H9 (cell line): ENCODE measurements around the gene ERC2. TPM values are rescaled to one million over a fixed set of nuclear protein-coding genes. Genes with fewer than 3 reads are reported as not detected.

Experiments
- DNase-seq: peaks from one replicate; pipeline ENCODE4 v3.0.0-alpha.2; 2017
- H2AFZ ChIP-seq: one replicate; pipeline ENCODE4 v1.6.1; 2013; ENCODE audit warnings: mild to moderate bottlenecking, low read length, control low read depth, moderate library complexity
- H2AK5ac ChIP-seq: 2 replicates; pipeline ENCODE4 v1.6.1; 2013; ENCODE audit warnings: low read length, control low read depth, mixed read lengths; ENCODE audit not compliant: insufficient read length
- H2BK120ac ChIP-seq: one replicate; pipeline ENCODE4 v1.6.1; 2013; ENCODE audit warnings: low read depth, mild to moderate bottlenecking, low read length, control low read depth, inconsistent platforms; ENCODE audit not compliant: poor library complexity, severe bottlenecking
- H2BK12ac ChIP-seq: 2 replicates; pipeline ENCODE4 v1.6.1; 2013; ENCODE audit warnings: low read length, control low read depth, mixed read lengths, low read depth; ENCODE audit not compliant: insufficient read length
- H2BK15ac ChIP-seq: 2 replicates; pipeline ENCODE4 v1.6.1; 2013; ENCODE audit warnings: low read depth, low read length, control low read depth
- H2BK20ac ChIP-seq: one replicate; pipeline ENCODE4 v1.6.1; 2013; ENCODE audit warnings: low read depth, mild to moderate bottlenecking, low read length, control low read depth, inconsistent platforms; ENCODE audit not compliant: poor library complexity, severe bottlenecking
- H2BK5ac ChIP-seq: 2 replicates; pipeline ENCODE4 v1.6.1; 2013; ENCODE audit warnings: low read length, control low read depth, mixed read lengths; ENCODE audit not compliant: insufficient read length
- H3K14ac ChIP-seq: 2 replicates; pipeline ENCODE4 v1.6.1; 2013; ENCODE audit warnings: low read length, control low read depth; ENCODE audit not compliant: insufficient read depth
- H3K18ac ChIP-seq: 2 replicates; pipeline ENCODE4 v1.6.1; 2013; ENCODE audit warnings: low read depth, mild to moderate bottlenecking, mixed read lengths, low read length, control low read depth; ENCODE audit not compliant: insufficient read length
- H3K23ac ChIP-seq: 2 replicates; pipeline ENCODE4 v1.6.1; 2013; ENCODE audit warnings: low read length, control low read depth, mixed read lengths, low read depth; ENCODE audit not compliant: insufficient read length
- H3K23me2 ChIP-seq: 2 replicates; pipeline ENCODE4 v1.6.1; 2013; ENCODE audit warnings: low read depth, mild to moderate bottlenecking, mixed read lengths, low read length, control low read depth; ENCODE audit not compliant: insufficient read length, poor library complexity, severe bottlenecking
- H3K27ac ChIP-seq: 2 replicates; pipeline ENCODE4 v1.5.1; 2013; ENCODE audit warnings: low read length, control low read depth, mixed read lengths, low read depth; ENCODE audit not compliant: insufficient read length
- H3K27me3 ChIP-seq: 2 replicates; pipeline ENCODE4 v1.6.1; 2013; ENCODE audit warnings: low read length, control low read depth, inconsistent platforms; ENCODE audit not compliant: insufficient read depth
- H3K4ac ChIP-seq: 2 replicates; pipeline ENCODE4 v1.6.1; 2013; ENCODE audit warnings: low read depth, mild to moderate bottlenecking, control low read depth, inconsistent platforms, low read length, moderate library complexity
- H3K4me1 ChIP-seq: 2 replicates; pipeline ENCODE4 v1.6.1; 2013; ENCODE audit warnings: low read length, control low read depth, inconsistent platforms; ENCODE audit not compliant: insufficient read depth
- H3K4me2 ChIP-seq: 2 replicates; pipeline ENCODE4 v1.6.1; 2013; ENCODE audit warnings: low read length, control low read depth, mixed read lengths; ENCODE audit not compliant: insufficient read length, insufficient read depth
- H3K56ac ChIP-seq: 2 replicates; pipeline ENCODE4 v1.6.1; 2013; ENCODE audit warnings: low read depth, mild to moderate bottlenecking, mixed read lengths, low read length, control low read depth; ENCODE audit not compliant: insufficient read length
- H3K79me1 ChIP-seq: 2 replicates; pipeline ENCODE4 v1.6.1; 2013; ENCODE audit warnings: low read depth, mild to moderate bottlenecking, moderate library complexity, low read length, control low read depth, inconsistent platforms; ENCODE audit not compliant: insufficient read depth, poor library complexity, severe bottlenecking
- H3K79me2 ChIP-seq: 2 replicates; pipeline ENCODE4 v1.6.1; 2013; ENCODE audit warnings: low read length, control low read depth, inconsistent platforms; ENCODE audit not compliant: insufficient read depth
- H3K9ac ChIP-seq: 2 replicates; pipeline ENCODE4 v1.6.1; 2013; ENCODE audit warnings: low read length, control low read depth, mixed read lengths; ENCODE audit not compliant: insufficient read length; ENCODE audit errors: extremely low read depth
- H3K9me3 ChIP-seq: one replicate; pipeline ENCODE4 v1.6.1; 2013; ENCODE audit warnings: low read depth, low read length, inconsistent platforms; ENCODE audit not compliant: control insufficient read depth
- H3T11ph ChIP-seq: one replicate; pipeline ENCODE4 v1.6.1; 2013; ENCODE audit warnings: mild to moderate bottlenecking, low read length, control low read depth, inconsistent platforms
- H4K20me1 ChIP-seq: one replicate; pipeline ENCODE4 v1.6.1; 2013; ENCODE audit not compliant: control insufficient read depth, insufficient read length, insufficient read depth
- H4K5ac ChIP-seq: 2 replicates; pipeline ENCODE4 v1.6.1; 2013; ENCODE audit warnings: low read depth, mild to moderate bottlenecking, mixed read lengths, low read length, control low read depth; ENCODE audit not compliant: insufficient read length
- H4K8ac ChIP-seq: replicated peaks from 2 replicates; pipeline ENCODE4 v1.6.1; 2013; ENCODE audit warnings: low read length, control low read depth, mixed read lengths, low read depth; ENCODE audit not compliant: insufficient read length
- H4K91ac ChIP-seq: 2 replicates; pipeline ENCODE4 v1.6.1; 2013; ENCODE audit warnings: low read depth, mild to moderate bottlenecking, moderate library complexity, mixed read lengths, low read length, control low read depth; ENCODE audit not compliant: insufficient read length
- H3K27ac Mint-ChIP-seq, 3 experiments: 2 replicates in 2 of 3; 3 replicates in 1 of 3; pipeline ENCODE4 v1.8.0; 2020 to 2021; ENCODE audit warnings: mixed read lengths in 3 of 3, mild to moderate bottlenecking in 1 of 3, moderate library complexity in 1 of 3
- H3K27me3 Mint-ChIP-seq: 2 replicates; pipeline ENCODE4 v1.8.0; 2021; ENCODE audit warnings: low read depth, mild to moderate bottlenecking, moderate library complexity, mixed read lengths
- H3K36me3 Mint-ChIP-seq, 3 experiments: 2 replicates in 2 of 3; 3 replicates in 1 of 3; pipeline ENCODE4 v1.8.0; 2020 to 2021; ENCODE audit warnings: low read depth in 3 of 3, mixed read lengths in 3 of 3; ENCODE audit not compliant: insufficient read depth in 1 of 3
- H3K4me1 Mint-ChIP-seq, 2 experiments: 2 replicates each; pipeline ENCODE4 v1.8.0; 2020; ENCODE audit warnings: mixed read lengths in 2 of 2
- H3K4me3 Mint-ChIP-seq, 2 experiments: 2 replicates in 1 of 2; 3 replicates in 1 of 2; pipeline ENCODE4 v1.8.0; 2020 to 2021; ENCODE audit warnings: mild to moderate bottlenecking in 2 of 2, mixed read lengths in 2 of 2, moderate library complexity in 1 of 2
- H3K9me3 Mint-ChIP-seq, 2 experiments: 2 replicates in 1 of 2; 3 replicates in 1 of 2; pipeline ENCODE4 v1.8.0; 2020; ENCODE audit warnings: mild to moderate bottlenecking in 2 of 2, mixed read lengths in 2 of 2, moderate library complexity in 1 of 2
- WGBS: extraction: QIAGEN DNeasy Blood & Tissue Kit; methylation state at CpG from one replicate; pipeline ENCODE4 v1.1.7; 2013; ENCODE audit warnings: missing lambda C conversion rate, low lambda C conversion rate, mixed read lengths; ENCODE audit not compliant: insufficient read length; ENCODE audit errors: extremely low coverage; 5-methylcytosine and 5-hydroxymethylcytosine counted together
- total RNA-seq: library from RNA; stranded (reverse); gene quantifications from 2 replicates; pipeline ENCODE4 v1.2.1, GENCODE V29; 2021
- TF ChIP-seq, protein P1 (sequence below): fragments of 200-600 bp; sonication (generic); conservative IDR thresholded peaks from 3 replicates; pipeline ENCODE4 v1.8.0; 2021; ENCODE audit warnings: antibody characterized with exemption, mild to moderate bottlenecking

Gene ERC2
- total RNA-seq, 1 experiment from 2014 or later = 15.4 TPM

DNA sequence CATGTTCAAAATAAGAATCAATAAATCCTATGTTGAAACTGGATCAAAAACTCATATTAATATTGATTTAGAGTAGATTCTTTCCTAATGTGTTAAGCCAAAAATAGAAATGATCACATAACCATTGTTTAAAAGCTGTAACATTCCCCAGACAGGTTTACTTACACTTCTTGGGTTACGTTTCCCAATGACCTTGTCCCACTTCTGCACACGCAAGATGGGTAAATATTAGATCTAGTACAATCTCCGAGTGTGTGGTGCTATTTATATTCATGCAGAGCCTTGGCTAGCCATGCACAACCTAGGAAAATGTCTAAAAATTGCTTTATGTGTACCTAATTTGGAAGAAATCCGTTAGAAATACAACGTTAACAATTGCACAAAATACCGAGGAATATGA lies 39.6 kb downstream of the ERC2 start:
- no peak overlapping the region for H3K4me3 Mint-ChIP-seq
- H3K27ac ChIP-seq = no peak overlapping the region
- H4K91ac ChIP-seq = no peak overlapping the region
- H3K9me3 Mint-ChIP-seq = no peaks in the 10 kb centered on the region; a peak in 1 of 5 replicates
- H2BK120ac ChIP-seq = no peak overlapping the region
- no peak overlapping the region for H2BK5ac ChIP-seq
- H2BK15ac ChIP-seq = no peak overlapping the region
- no peak overlapping the region for H3K27ac Mint-ChIP-seq
- H3K27me3 Mint-ChIP-seq = no peaks in the 10 kb centered on the region
- no peak overlapping the region for H3K4me2 ChIP-seq
- H2AFZ ChIP-seq = no peak overlapping the region
- no peak for DNase-seq
- H3T11ph ChIP-seq = no peak overlapping the region
- no peaks in the 10 kb centered on the region for H3K79me1 ChIP-seq
- no peak overlapping the region for H2AK5ac ChIP-seq
- no peak overlapping the region for H2BK12ac ChIP-seq
- H3K23me2 ChIP-seq = no peaks in the 10 kb centered on the region
- H3K4me1 Mint-ChIP-seq = no peaks in the 10 kb centered on the region
- H3K18ac ChIP-seq = no peak overlapping the region
- no peak overlapping the region for H4K8ac ChIP-seq
- TF ChIP-seq, protein P1, sequence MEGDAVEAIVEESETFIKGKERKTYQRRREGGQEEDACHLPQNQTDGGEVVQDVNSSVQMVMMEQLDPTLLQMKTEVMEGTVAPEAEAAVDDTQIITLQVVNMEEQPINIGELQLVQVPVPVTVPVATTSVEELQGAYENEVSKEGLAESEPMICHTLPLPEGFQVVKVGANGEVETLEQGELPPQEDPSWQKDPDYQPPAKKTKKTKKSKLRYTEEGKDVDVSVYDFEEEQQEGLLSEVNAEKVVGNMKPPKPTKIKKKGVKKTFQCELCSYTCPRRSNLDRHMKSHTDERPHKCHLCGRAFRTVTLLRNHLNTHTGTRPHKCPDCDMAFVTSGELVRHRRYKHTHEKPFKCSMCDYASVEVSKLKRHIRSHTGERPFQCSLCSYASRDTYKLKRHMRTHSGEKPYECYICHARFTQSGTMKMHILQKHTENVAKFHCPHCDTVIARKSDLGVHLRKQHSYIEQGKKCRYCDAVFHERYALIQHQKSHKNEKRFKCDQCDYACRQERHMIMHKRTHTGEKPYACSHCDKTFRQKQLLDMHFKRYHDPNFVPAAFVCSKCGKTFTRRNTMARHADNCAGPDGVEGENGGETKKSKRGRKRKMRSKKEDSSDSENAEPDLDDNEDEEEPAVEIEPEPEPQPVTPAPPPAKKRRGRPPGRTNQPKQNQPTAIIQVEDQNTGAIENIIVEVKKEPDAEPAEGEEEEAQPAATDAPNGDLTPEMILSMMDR = no peak
- no peak overlapping the region for H3K56ac ChIP-seq
- H2BK20ac ChIP-seq = no peak overlapping the region
- no peak overlapping the region for H4K5ac ChIP-seq
- H4K20me1 ChIP-seq = no peaks in the 10 kb centered on the region
- H3K23ac ChIP-seq = no peak overlapping the region
- WGBS = no CpG with 5 or more reads among the region's 6 CpGs
- H3K9me3 ChIP-seq = no peaks in the 10 kb centered on the region
- H3K79me2 ChIP-seq = no peaks in the 10 kb centered on the region
- H3K14ac ChIP-seq = no peak overlapping the region
- H3K27me3 ChIP-seq = no peaks in the 10 kb centered on the region
- peaks cover 27 to 36% (median 31%) of the 10 kb centered on the region in 3 experiments; a peak in 6 of 7 replicates for H3K36me3 Mint-ChIP-seq
- no peaks in the 10 kb centered on the region for H3K4me1 ChIP-seq
- no peak overlapping the region for H3K4ac ChIP-seq
- no peak overlapping the region for H3K9ac ChIP-seq
